CD4-positive, alpha-beta T cell treated with Interleukin-17A for 1 hour (primary cell): ENCODE data around the gene PPFIBP1.

Experiments used
- DNase-seq: peaks from one replicate; pipeline ENCODE4 v3.0.0-alpha.2; 2020

Gene PPFIBP1

DNA sequence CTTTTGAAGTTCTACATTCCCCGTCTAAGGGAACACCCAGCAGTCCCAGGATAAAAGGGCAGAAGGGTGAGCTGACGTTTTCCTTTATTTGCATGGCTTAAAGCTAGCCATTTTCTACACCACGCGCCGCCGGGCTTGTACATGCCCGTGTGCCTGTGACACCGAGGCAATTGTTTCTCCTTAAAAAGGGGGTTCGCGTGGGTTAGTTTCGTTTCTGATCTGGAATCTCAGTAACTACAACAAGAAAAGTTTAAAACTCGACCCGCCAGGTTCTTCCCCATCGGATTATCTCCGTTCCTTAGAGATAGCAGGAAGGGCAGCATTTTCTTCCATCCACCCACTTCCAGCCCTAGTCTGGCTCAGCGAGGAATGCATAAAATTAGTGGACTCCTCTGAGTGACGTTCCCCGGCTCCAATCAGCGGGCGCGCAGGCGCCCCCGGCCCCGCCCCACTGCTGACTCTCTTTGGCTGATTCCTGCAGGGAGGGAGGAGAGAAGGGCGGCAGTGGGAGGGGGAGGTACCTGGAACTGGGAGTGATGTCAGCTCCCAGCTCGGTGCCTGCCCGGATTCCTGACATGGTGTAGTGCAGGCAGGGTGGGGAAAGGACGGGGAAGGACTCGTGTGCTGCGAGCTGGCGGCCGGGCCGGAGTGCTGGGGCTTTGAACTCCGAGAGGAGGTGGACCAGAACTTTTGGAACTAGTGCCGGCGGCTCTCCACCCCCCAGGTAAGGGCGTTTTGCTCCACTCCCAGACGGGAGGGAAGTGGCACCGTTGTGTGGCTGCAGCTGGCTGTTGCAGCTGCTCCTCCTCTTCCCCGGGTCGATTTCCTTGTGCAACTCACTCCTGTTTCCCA, at the start of gene PPFIBP1:
Gene PPFIBP1, plus strand, starts transcription at position 565 of the 852 bp plus-strand sequence. CDS start 109,191 bp downstream, outside the sequence.
- peak; percentile 98 for DNase-seq

DNA sequence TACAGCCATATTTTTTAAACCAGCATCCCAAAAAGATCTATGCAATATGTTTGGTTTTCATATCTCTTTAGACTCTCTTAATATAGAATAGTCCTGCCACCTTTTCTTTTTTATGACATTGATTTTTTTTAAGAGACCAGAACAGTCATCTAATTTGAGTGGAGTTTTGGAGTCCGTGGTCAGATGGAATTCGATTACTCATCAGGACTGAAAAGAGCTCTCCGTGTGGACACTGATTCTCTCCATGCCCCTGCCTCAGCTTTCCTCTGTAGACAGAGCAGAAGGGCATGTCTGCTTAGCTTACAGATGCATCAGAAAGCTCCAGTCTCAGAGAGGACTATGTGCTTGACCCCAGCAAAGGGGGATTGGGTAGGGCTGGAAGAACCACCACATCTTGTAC, 49.7 kb upstream of the PPFIBP1 start:
- DNase-seq = no peak

DNA sequence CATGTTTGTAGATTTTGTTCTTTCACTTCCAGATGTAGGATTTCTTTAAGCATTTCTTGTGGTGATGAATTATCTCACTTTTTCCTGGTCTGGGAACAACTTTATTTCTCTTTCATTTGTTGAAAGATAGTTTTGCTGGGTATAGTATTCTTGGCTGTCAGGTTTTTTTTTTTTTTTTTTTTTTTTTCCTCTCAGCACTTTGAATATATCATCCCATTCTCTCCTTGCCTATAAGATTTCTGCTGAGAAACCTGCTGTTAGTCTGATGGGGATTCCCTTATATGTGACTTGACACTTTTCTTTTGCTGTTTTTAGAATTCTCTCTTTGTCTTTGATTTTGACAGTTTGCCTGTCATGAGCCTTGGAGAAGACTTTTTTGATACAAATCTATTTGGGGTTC, 47.0 kb upstream of the PPFIBP1 start:
- DNase-seq = no peak

DNA sequence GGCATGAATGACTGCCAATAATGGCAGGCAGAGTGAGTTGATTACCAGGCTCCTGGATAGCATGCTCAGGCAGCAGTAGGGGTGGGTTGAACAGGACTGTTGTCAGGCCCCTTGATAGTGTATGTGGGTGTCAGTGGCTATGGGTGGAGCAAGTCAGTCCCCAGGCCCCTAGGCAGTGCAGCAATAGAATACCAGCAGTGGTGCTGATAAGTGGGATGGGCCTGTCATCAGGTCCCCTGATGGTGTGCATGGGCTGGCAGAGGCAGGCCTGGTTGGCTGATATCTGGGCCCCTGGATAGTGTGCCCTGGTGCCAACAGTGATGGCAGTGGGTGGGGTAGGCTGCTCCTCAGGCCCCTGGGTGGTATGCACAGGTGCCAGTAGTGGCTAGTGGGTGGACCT, 45.1 kb upstream of the PPFIBP1 start:
- no peak for DNase-seq

GRCh38 chr12:27480016-27480415, 44.0 kb upstream of the PPFIBP1 start:
- DNase-seq = no peak

DNA sequence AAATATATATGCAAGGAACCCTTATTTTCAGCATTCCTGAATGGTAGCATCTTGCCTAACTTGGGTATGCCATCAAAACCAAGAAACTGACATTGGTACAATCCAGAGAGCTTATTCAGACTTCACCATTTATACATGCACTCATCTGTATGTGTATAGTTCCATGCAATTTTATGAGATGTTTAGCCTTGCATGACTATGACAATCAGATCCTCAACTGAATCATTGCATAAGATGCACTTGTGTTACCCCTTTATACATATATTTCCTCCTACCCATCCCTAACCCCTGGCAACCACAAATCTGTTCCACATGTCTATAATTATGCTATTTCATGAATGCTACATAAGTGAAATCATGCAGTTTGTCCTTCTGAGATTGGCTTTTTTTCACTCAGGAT, 37.0 kb upstream of the PPFIBP1 start:
- no peak for DNase-seq

DNA sequence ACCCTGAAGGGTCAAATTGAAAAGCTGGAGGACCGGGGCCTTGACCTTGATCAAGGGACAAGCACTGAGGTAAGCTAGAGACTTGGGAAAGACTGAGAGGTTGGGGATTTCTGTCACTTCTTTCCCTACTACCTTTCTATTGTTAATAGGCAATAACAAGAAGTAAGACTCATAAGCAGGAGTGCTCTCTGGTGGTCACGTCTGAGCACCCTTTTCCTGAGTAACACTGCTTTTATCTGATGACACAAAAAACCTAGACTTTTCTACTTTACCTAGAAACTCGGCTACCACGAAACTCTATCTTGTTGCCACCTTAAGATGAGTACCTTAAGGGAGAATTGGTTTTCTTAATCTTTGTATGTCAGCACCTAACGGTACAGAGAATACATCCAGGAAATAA, 35.5 kb upstream of the PPFIBP1 start:
- DNase-seq = no peak

DNA sequence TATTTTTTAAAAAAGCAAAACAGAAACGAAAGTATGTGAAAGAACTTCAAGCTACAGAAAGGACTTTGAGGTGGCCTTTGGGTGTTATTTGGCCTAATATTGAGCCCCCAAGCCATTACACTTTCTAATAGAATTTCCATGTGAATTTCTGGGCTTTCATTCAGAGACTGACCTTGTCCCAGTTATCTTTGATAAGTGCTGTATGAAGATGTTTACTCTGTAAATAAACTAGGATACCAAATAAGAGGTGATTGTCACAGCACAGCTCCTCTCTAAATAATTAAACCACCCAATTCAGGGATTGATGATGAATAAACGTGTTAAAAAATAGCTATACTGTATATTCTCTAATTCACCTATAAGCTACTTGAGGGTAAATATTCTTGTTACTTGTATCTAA, 32.8 kb upstream of the PPFIBP1 start:
- no peak for DNase-seq

DNA sequence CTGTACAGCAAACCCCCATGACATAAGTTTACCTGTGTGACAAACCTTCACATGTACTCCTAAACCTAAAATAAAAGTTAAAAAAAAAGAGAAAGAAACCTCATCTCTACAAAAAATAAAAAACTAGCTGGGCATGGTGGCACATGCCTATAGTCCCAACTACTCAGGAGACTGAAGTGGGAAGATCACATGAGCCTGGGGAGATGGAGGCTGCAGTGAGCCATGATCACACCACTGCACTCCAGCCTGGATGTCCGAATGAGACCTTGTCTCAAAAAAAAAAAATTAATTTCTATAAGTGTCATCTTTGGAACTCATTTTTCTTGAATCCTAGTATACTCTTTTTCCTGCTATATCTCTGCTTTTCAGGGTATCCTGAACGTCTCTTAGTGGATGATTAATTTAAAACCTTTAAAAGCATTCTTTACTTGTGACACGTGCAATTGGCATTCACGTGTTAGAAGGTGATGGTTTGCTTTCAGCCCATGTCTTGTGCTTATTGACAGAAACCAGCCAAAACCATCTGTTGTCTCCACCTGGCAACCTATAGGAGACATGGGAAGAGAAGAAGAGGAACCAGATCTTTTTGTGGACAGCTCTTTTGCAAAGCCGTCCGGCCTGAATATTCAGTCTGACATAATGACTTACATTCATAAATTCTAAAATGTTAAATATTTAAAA, 30.6 kb upstream of the PPFIBP1 start:
- DNase-seq = no peak

GRCh38 chr12:27497446-27497845, 26.6 kb upstream of the PPFIBP1 start:
- no peak for DNase-seq

- DNase-seq = no peak
These were observed 25.9 kb upstream of the PPFIBP1 start for GRCh38 chr12:27498149-27498548.

- no peak for DNase-seq
These were observed 25.2 kb upstream of the PPFIBP1 start for GRCh38 chr12:27498761-27499160.

DNA sequence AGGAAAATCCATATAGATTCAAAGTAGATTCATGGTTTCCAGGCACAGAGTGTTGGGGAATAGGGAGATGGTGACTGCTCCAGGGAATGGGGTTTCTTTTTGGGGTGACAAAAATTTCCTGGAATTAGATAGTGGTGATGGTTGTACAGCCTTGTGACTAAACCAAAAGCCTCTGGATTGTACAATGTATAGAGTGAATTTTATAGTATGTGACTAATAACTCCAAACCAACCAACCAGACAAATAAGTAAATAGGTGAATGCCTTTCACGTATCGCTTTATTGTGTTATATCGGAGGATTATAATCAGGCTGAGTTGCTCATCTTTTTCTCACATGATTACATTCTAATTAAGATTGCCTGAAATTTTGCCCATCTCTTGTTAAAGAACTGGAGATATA, 24.6 kb upstream of the PPFIBP1 start:
- no peak for DNase-seq

DNA sequence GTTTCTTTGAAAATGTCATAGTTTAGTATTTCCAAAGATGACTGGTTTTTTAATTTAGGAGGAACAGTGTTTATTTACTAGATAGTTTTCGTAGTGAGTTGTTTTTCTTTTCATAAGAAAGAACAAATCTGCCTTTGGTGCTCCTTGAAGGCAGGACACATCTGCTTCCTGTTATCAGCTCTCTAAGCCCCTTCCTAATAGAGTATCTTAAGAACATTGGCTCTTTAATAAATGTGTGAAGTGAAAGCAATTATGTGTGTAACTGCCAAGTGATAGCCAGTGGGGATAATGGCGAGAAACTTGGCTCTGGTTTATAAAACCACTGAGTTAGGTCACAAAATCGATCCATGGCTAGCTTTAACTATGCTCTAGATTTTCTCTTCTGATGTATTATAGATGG, 23.5 kb upstream of the PPFIBP1 start:
- DNase-seq = no peak

DNA sequence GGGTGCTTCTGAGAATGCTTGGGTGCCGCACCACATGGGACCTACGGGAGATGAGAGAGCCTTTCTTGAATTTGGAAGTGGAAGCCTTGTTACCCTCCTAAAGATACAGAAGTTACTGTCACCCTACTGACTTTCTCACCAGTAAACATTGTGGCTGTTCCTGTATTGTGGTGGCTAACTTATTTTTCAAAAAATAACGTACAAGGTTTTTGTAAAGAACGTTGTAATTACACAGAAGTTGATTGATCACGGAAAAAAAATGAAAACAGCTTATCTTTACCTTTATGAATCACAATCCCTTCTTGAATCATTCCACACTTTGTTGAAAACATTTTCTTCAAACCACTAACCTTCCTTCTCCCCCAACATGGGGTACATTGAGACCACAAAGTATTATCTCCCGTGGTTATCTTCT, 22.0 kb upstream of the PPFIBP1 start:
- DNase-seq = no peak

DNA sequence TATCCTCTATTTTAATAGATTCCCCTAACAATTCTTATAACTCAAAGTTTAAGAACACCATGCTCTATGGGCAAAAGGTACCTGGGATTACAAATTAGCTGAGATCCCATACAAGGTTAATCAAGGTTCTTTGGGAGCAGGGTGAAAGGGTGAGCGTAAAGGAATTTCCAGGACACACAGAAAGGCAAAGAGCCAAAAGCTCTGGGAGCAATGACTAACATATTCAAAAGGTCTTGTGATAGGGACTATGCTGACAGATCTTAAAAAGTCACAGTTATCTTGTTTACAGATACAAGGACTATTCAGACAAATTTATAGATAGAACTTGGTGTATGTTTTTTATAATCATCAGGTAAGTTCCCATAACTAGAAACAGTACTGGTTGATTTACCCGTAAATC, 19.5 kb upstream of the PPFIBP1 start:
- DNase-seq = no peak

GRCh38 chr12:27505109-27505508, 18.9 kb upstream of the PPFIBP1 start:
- DNase-seq = no peak

DNA sequence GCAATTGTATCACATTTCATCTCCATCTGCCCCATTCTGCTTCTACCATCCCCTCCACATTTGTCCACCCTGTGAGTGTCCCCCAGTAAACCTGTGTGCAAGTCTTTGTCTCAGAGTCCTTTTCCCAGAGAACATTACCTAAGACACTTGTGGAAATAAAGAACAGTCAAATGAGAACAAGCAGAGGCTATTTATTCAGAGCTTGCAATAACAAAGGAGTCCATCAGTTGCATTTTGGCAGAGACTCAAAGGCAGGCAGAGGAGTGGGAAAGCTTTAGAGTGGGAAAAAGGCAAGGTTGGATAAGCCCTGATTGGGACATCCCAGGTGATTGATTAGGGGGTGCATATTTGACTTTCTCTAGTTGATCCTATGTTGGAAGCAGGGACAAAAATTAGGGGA, 18.2 kb upstream of the PPFIBP1 start:
- DNase-seq = no peak

GRCh38 chr12:27506645-27507189, 17.3 kb upstream of the PPFIBP1 start:
- no peak for DNase-seq

- no peak for DNase-seq
These were observed 15.1 kb upstream of the PPFIBP1 start for GRCh38 chr12:27508736-27509431.

GRCh38 chr12:27511031-27511722, 12.8 kb upstream of the PPFIBP1 start:
- DNase-seq = no peak

GRCh38 chr12:27511723-27512045, 12.3 kb upstream of the PPFIBP1 start:
- no peak for DNase-seq
